Endothelial cell of umbilical vein (primary cell): Measurements from ENCODE around the gene S100A4. TPM values are rescaled to one million over a fixed set of nuclear protein-coding genes. Genes with fewer than 3 reads are reported as not detected.
"Not testable (repeated sequence)": the region's sequence is repeated elsewhere in the genome, so short reads cannot be mapped to it uniquely, and the experiment has no call there.

Experiments used
- BruUV-seq: library from RNA; stranded (reverse); fragments of 400-500 nt; replicated peaks from 2 replicates; lab custom pipeline; 2021; lab: Mats Ljungman, UMichigan
- CTCF ChIA-PET: fragments of 300-600, 350-600 bp; sonication (Branson Sonifier 250); formaldehyde crosslinking; loops from one replicate; lab custom pipeline; 2021; ENCODE audit warnings: antibody characterized with exemption, inconsistent platforms; lab: Charles Lee
- POLR2A ChIA-PET: fragments of 300-600, 350-600 bp; sonication (Branson Sonifier 250); formaldehyde crosslinking; loops from one replicate; lab custom pipeline; 2021; ENCODE audit warnings: antibody characterized with exemption, inconsistent platforms; lab: Charles Lee
- DNase-seq: peaks from one replicate; pipeline ENCODE4 v3.0.0-alpha.2; 2011; ENCODE audit warnings: low read depth, low spot score
- FAIRE-seq: peaks from 2 replicates; lab custom pipeline; 2011; peaks lifted over from hg19 to GRCh38; lab: Jason Lieb, UNC
- H2AFZ ChIP-seq: 2 replicates; pipeline ENCODE4 v1.6.0; 2012; ENCODE audit warnings: low read depth, low read length, control low read depth, inconsistent platforms
- H3K27ac ChIP-seq: 2 replicates; pipeline ENCODE4 v1.5.1; 2011; ENCODE audit warnings: low read depth, mild to moderate bottlenecking, control low read depth, low read length, moderate library complexity; ENCODE audit not compliant: insufficient read depth
- H3K27me3 ChIP-seq, 2 experiments: 2 replicates each; pipeline versions ENCODE4 v1.6.0 to v1.6.1; 2011; ENCODE audit warnings: low read length in 2 of 2, mixed read lengths in 1 of 2; ENCODE audit not compliant: control insufficient read depth in 2 of 2, insufficient read depth in 2 of 2
- H3K36me3 ChIP-seq, 2 experiments: 2 replicates in 1 of 2; 3 replicates in 1 of 2; pipeline ENCODE4 v1.5.1; 2011; ENCODE audit warnings: low read length in 2 of 2, mild to moderate bottlenecking in 1 of 2, moderate library complexity in 1 of 2; ENCODE audit not compliant: control insufficient read depth in 2 of 2, insufficient read depth in 2 of 2; ENCODE audit errors: extremely low read depth in 1 of 2
- H3K4me1 ChIP-seq: 3 replicates; pipeline ENCODE4 v1.5.1; 2011; ENCODE audit warnings: mild to moderate bottlenecking, low read length; ENCODE audit not compliant: control insufficient read depth, insufficient read depth; ENCODE audit errors: extremely low read depth
- H3K4me2 ChIP-seq: 2 replicates; pipeline ENCODE4 v1.6.1; 2011; ENCODE audit warnings: low read length, control low read depth, mixed read lengths; ENCODE audit not compliant: insufficient read depth
- H3K4me3 ChIP-seq, 3 experiments: fragments of 200-600 bp in 1 of 3; sonication (generic), shearing (Covaris generic) in 1 of 3; replicated peaks in 1 of 3; 2 replicates each; pipeline ENCODE4 v1.5.1; 2011 to 2016; ENCODE audit warnings: control low read depth in 3 of 3, low read length in 3 of 3, mild to moderate bottlenecking in 2 of 3, inconsistent platforms in 1 of 3, low read depth in 1 of 3, moderate library complexity in 1 of 3; ENCODE audit not compliant: insufficient read depth in 1 of 3
- H3K79me2 ChIP-seq: 2 replicates; pipeline ENCODE4 v1.6.0; 2012; ENCODE audit warnings: low read length, inconsistent platforms; ENCODE audit not compliant: control insufficient read depth, insufficient read depth
- H3K9ac ChIP-seq: replicated peaks from 2 replicates; pipeline ENCODE3; 2011; ENCODE audit warnings: low read length, control low read depth; ENCODE audit not compliant: insufficient read depth; ENCODE audit errors: extremely low read depth
- H3K9me1 ChIP-seq: replicated peaks from 3 replicates; pipeline ENCODE4 v1.6.0; 2011; ENCODE audit warnings: mild to moderate bottlenecking, low read length; ENCODE audit not compliant: control insufficient read depth, insufficient read depth; ENCODE audit errors: extremely low read depth
- H3K9me3 ChIP-seq: replicated peaks from 2 replicates; pipeline ENCODE4 v1.5.1; 2012; ENCODE audit warnings: low read length, inconsistent platforms; ENCODE audit not compliant: control insufficient read depth, insufficient read depth
- H4K20me1 ChIP-seq: replicated peaks from 2 replicates; pipeline ENCODE3; 2011; ENCODE audit warnings: mild to moderate bottlenecking, low read length; ENCODE audit not compliant: control insufficient read depth, insufficient read depth; ENCODE audit errors: extremely low read depth
- EZH2 ChIP-seq: IDR thresholded peaks from 2 replicates; pipeline ENCODE4 v1.6.1; 2012; ENCODE audit warnings: borderline replicate concordance, low read depth, mild to moderate bottlenecking, moderate library complexity, low read length, inconsistent platforms; ENCODE audit not compliant: severe bottlenecking
- GATA2 ChIP-seq: IDR thresholded peaks from 2 replicates; pipeline ENCODE4 v1.7.0; 2011; ENCODE audit warnings: low read depth, mild to moderate bottlenecking, moderate library complexity, mixed read lengths, low read length; ENCODE audit not compliant: insufficient read length, insufficient read depth
- JUN ChIP-seq: IDR thresholded peaks from 2 replicates; pipeline ENCODE4 v1.6.1; 2011; ENCODE audit warnings: borderline replicate concordance, low read depth; ENCODE audit not compliant: insufficient read length, insufficient read depth
- POLR2A ChIP-seq: IDR thresholded peaks from 2 replicates; pipeline ENCODE4 v1.6.1; 2012; ENCODE audit warnings: low read depth, mild to moderate bottlenecking, control low read depth, low read length
- POLR2AphosphoS5 ChIP-seq: IDR thresholded peaks from 2 replicates; pipeline ENCODE4 v1.6.1; 2012; ENCODE audit warnings: low read depth, mild to moderate bottlenecking, control low read depth, low read length, moderate library complexity; ENCODE audit not compliant: insufficient read depth
- dilution Hi-C: fragments of 300-500 bp; cut with MboI; formaldehyde crosslinking; loops from one replicate; pipeline ENCODE4 v1.15.0; 2019; ENCODE audit warnings: low sequenced_read_pairs; ENCODE audit not compliant: extremely low pct_ligation_motif_present
- intact Hi-C: fragments of 100-400 bp; cut with micrococcal nuclease; formaldehyde crosslinking; loops from one replicate; pipeline ENCODE4 v1.10.0; 2022
- polyA plus RNA-seq, 4 experiments: library from polyadenylated mRNA; depleted of rRNA in 3 of 4; stranded (reverse) in 3 of 4; unstranded in 1 of 4; fragments of >200 nt; gene quantifications; 2 replicates each; pipeline versions ENCODE4 v1.2.1 to v1.2.3, GENCODE V29; 2011 to 2012; ENCODE audit warnings: missing spikeins in 1 of 4
- total RNA-seq: library from RNA; stranded (reverse); gene quantifications from 2 replicates; pipeline ENCODE4 v1.2.3, GENCODE V29; 2021
- TF ChIP-seq, protein P1 (sequence below): IDR thresholded peaks from 2 replicates; pipeline ENCODE4 v1.6.1; 2011; ENCODE audit not compliant: insufficient read depth, insufficient read length
- TF ChIP-seq, protein P2 (sequence below), 2 donors: IDR thresholded peaks; 1 replicate in 1 of 2; 2 replicates in 1 of 2; pipeline ENCODE4 v1.5.1; 2011; ENCODE audit warnings: low read length in 2 of 2, mild to moderate bottlenecking in 2 of 2, moderate library complexity in 2 of 2, control low read depth in 1 of 2, inconsistent platforms in 1 of 2, low read depth in 1 of 2; ENCODE audit not compliant: insufficient read depth in 1 of 2; ENCODE audit errors: extremely low read depth in 1 of 2

S100A4 gene
- total and polyA plus RNA-seq, 2 donors (not counting 3 experiments of a cell fraction or from before 2014, with no cell fraction given) = 1.1 TPM; not detected in 1

DNA sequence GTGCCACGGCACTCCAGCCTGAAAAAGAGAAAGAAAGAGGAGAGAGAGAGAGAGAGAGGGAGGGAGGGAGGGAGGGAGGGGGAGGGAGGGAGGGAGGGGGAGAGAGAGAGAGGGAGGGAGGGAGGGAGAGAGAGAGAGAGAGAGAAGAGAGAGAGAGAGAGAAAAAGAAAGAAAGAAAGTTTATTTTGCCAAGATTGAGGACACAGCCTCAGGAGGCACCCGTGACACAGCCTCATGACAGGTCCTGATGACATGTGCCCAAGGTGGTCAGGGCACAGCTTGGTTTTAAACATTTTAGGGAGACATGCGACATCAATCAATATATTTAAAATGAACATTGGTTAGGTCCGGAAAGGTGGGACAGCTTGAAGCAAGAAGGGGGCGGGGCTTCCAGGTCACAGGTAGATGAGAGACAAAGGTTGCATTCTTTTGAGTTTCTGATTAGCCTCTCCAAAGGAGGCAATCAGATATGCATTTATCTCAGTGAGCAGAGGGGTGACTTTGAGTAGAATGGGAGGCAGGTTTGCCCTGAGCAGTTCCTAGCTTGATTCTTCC is 25.4 kb downstream of the S100A4 start:
- H3K36me3 ChIP-seq, H3K9me3 ChIP-seq, H3K4me3 ChIP-seq, H3K9ac ChIP-seq, intact Hi-C loops, DNase-seq, H3K4me2 ChIP-seq, H3K9me1 ChIP-seq, H4K20me1 ChIP-seq, FAIRE-seq, H3K4me1 ChIP-seq, H3K79me2 ChIP-seq, H3K27ac ChIP-seq, BruUV-seq, H2AFZ ChIP-seq, dilution Hi-C loops, H3K27me3 ChIP-seq: not testable (repeated sequence)
- CTCF ChIA-PET = interaction anchor here (0.9 to 2.5 kb wide), 7 partner anchors 8 to 107 kb away, joined by 3 to 14 read pairs (median 5); partner anchors contain the start of gene S100A13
- POLR2A ChIA-PET = interaction anchor here (1.3 kb wide), 1 partner anchor 11 kb away, joined by 3 read pairs; no protein-coding TSS in a partner anchor

DNA sequence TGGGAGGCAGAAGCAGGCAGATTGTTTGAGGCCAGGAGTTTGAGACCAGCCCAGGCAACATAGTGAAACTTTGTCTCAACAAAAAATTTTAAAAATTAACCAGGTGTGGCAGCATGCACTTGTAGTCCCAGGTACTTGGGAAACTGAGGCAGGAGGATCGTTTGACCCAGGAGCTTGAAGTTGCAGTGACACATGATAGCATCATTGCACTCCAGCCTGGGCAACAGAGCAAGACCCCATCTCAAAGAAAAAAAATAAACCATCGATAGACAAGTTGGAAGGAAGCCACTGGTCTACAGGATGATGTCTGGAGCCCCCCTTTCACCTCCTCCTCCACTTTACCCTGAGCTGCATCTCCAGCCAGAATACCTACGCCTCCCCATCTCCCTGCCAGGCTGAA is 26.4 kb downstream of the S100A4 start:
- no TSS peak for BruUV-seq
- no peaks in the 10 kb centered on the region for H3K27me3 ChIP-seq
- TF ChIP-seq, protein P1, sequence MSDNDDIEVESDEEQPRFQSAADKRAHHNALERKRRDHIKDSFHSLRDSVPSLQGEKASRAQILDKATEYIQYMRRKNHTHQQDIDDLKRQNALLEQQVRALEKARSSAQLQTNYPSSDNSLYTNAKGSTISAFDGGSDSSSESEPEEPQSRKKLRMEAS = no peak
- TF ChIP-seq, protein P2, sequence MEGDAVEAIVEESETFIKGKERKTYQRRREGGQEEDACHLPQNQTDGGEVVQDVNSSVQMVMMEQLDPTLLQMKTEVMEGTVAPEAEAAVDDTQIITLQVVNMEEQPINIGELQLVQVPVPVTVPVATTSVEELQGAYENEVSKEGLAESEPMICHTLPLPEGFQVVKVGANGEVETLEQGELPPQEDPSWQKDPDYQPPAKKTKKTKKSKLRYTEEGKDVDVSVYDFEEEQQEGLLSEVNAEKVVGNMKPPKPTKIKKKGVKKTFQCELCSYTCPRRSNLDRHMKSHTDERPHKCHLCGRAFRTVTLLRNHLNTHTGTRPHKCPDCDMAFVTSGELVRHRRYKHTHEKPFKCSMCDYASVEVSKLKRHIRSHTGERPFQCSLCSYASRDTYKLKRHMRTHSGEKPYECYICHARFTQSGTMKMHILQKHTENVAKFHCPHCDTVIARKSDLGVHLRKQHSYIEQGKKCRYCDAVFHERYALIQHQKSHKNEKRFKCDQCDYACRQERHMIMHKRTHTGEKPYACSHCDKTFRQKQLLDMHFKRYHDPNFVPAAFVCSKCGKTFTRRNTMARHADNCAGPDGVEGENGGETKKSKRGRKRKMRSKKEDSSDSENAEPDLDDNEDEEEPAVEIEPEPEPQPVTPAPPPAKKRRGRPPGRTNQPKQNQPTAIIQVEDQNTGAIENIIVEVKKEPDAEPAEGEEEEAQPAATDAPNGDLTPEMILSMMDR (IDR thresholded peaks at IDR 0.05; ENCODE audit: extremely low read depth in 1 of 2, insufficient read depth in 1 of 2, low read depth in 1 of 2, low read length in 2 of 2) = no peak
- no peak for TF ChIP-seq JUN
- no peak for TF ChIP-seq POLR2AphosphoS5
- no peak for TF ChIP-seq GATA2
- TF ChIP-seq EZH2 = no peak
- TF ChIP-seq POLR2A = no peak
- H3K79me2 ChIP-seq = no peaks in the 10 kb centered on the region
- CTCF ChIA-PET = interaction anchor here (2.5 kb wide), 1 partner anchor 13 kb away, joined by 14 read pairs; no protein-coding TSS in a partner anchor
- H2AFZ ChIP-seq = no peak overlapping the region
- no peaks in the 10 kb centered on the region for H4K20me1 ChIP-seq
- no peak overlapping the region for H3K27ac ChIP-seq
- H3K9me1 ChIP-seq = no peaks in the 10 kb centered on the region
- H3K4me1 ChIP-seq = peaks cover 4% of the 10 kb centered on the region
- DNase-seq = no peak
- H3K4me3 ChIP-seq = no peak overlapping the region
- POLR2A ChIA-PET = no interaction called here
- H3K36me3 ChIP-seq = no peaks in the 10 kb centered on the region
- H3K9ac ChIP-seq = no peak overlapping the region
- no peaks in the 10 kb centered on the region for H3K9me3 ChIP-seq
- intact Hi-C loops (no loop called here), dilution Hi-C loops (no loop called here)
- H3K4me2 ChIP-seq = no peak overlapping the region
- FAIRE-seq = no peak
